ENCODE measurements around the gene BNC2.

- no peak for TF ChIP-seq CTCF (conservative IDR thresholded peaks at IDR 0.05; ENCODE audit: low read length)
- TF ChIP-seq EZH2phosphoT487 (IDR thresholded peaks at IDR 0.05; ENCODE audit: borderline replicate concordance, low read depth, low read length), result no peak
Observed at GRCh38 chr9:16809912-16810610, 60.4 kb downstream of the BNC2 start.

Measured in OCI-LY7 (cell line).